Endothelial cell of umbilical vein (primary cell): Measurements from ENCODE around the gene OPA3. TPM values are rescaled to one million over a fixed set of nuclear protein-coding genes. Genes with fewer than 3 reads are reported as not detected.

Source experiments
- BruUV-seq: library from RNA; stranded (reverse); fragments of 400-500 nt; replicated peaks from 2 replicates; lab custom pipeline; 2021; lab: Mats Ljungman, UMichigan
- CTCF ChIA-PET: fragments of 300-600, 350-600 bp; sonication (Branson Sonifier 250); formaldehyde crosslinking; loops from one replicate; lab custom pipeline; 2021; ENCODE audit warnings: antibody characterized with exemption, inconsistent platforms; lab: Charles Lee
- POLR2A ChIA-PET: fragments of 300-600, 350-600 bp; sonication (Branson Sonifier 250); formaldehyde crosslinking; loops from one replicate; lab custom pipeline; 2021; ENCODE audit warnings: antibody characterized with exemption, inconsistent platforms; lab: Charles Lee
- DNase-seq: peaks from one replicate; pipeline ENCODE4 v3.0.0-alpha.2; 2011; ENCODE audit warnings: low read depth, low spot score
- FAIRE-seq: peaks from 2 replicates; lab custom pipeline; 2011; peaks lifted over from hg19 to GRCh38; lab: Jason Lieb, UNC
- H2AFZ ChIP-seq: 2 replicates; pipeline ENCODE4 v1.6.0; 2012; ENCODE audit warnings: low read depth, low read length, control low read depth, inconsistent platforms
- H3K27ac ChIP-seq: 2 replicates; pipeline ENCODE4 v1.5.1; 2011; ENCODE audit warnings: low read depth, mild to moderate bottlenecking, control low read depth, low read length, moderate library complexity; ENCODE audit not compliant: insufficient read depth
- H3K27me3 ChIP-seq, 2 experiments: 2 replicates each; pipeline versions ENCODE4 v1.6.0 to v1.6.1; 2011; ENCODE audit warnings: low read length in 2 of 2, mixed read lengths in 1 of 2; ENCODE audit not compliant: control insufficient read depth in 2 of 2, insufficient read depth in 2 of 2
- H3K36me3 ChIP-seq, 2 experiments: 2 replicates in 1 of 2; 3 replicates in 1 of 2; pipeline ENCODE4 v1.5.1; 2011; ENCODE audit warnings: low read length in 2 of 2, mild to moderate bottlenecking in 1 of 2, moderate library complexity in 1 of 2; ENCODE audit not compliant: control insufficient read depth in 2 of 2, insufficient read depth in 2 of 2; ENCODE audit errors: extremely low read depth in 1 of 2
- H3K4me1 ChIP-seq: 3 replicates; pipeline ENCODE4 v1.5.1; 2011; ENCODE audit warnings: mild to moderate bottlenecking, low read length; ENCODE audit not compliant: control insufficient read depth, insufficient read depth; ENCODE audit errors: extremely low read depth
- H3K4me2 ChIP-seq: 2 replicates; pipeline ENCODE4 v1.6.1; 2011; ENCODE audit warnings: low read length, control low read depth, mixed read lengths; ENCODE audit not compliant: insufficient read depth
- H3K4me3 ChIP-seq, 3 experiments: fragments of 200-600 bp in 1 of 3; sonication (generic), shearing (Covaris generic) in 1 of 3; replicated peaks in 1 of 3; 2 replicates each; pipeline ENCODE4 v1.5.1; 2011 to 2016; ENCODE audit warnings: control low read depth in 3 of 3, low read length in 3 of 3, mild to moderate bottlenecking in 2 of 3, inconsistent platforms in 1 of 3, low read depth in 1 of 3, moderate library complexity in 1 of 3; ENCODE audit not compliant: insufficient read depth in 1 of 3
- H3K79me2 ChIP-seq: 2 replicates; pipeline ENCODE4 v1.6.0; 2012; ENCODE audit warnings: low read length, inconsistent platforms; ENCODE audit not compliant: control insufficient read depth, insufficient read depth
- H3K9ac ChIP-seq: replicated peaks from 2 replicates; pipeline ENCODE3; 2011; ENCODE audit warnings: low read length, control low read depth; ENCODE audit not compliant: insufficient read depth; ENCODE audit errors: extremely low read depth
- H3K9me1 ChIP-seq: replicated peaks from 3 replicates; pipeline ENCODE4 v1.6.0; 2011; ENCODE audit warnings: mild to moderate bottlenecking, low read length; ENCODE audit not compliant: control insufficient read depth, insufficient read depth; ENCODE audit errors: extremely low read depth
- H3K9me3 ChIP-seq: replicated peaks from 2 replicates; pipeline ENCODE4 v1.5.1; 2012; ENCODE audit warnings: low read length, inconsistent platforms; ENCODE audit not compliant: control insufficient read depth, insufficient read depth
- H4K20me1 ChIP-seq: replicated peaks from 2 replicates; pipeline ENCODE3; 2011; ENCODE audit warnings: mild to moderate bottlenecking, low read length; ENCODE audit not compliant: control insufficient read depth, insufficient read depth; ENCODE audit errors: extremely low read depth
- CTCF ChIP-seq, 2 donors: IDR thresholded peaks; 1 replicate in 1 of 2; 2 replicates in 1 of 2; pipeline ENCODE4 v1.5.1; 2011; ENCODE audit warnings: low read length in 2 of 2, mild to moderate bottlenecking in 2 of 2, moderate library complexity in 2 of 2, control low read depth in 1 of 2, inconsistent platforms in 1 of 2, low read depth in 1 of 2; ENCODE audit not compliant: insufficient read depth in 1 of 2; ENCODE audit errors: extremely low read depth in 1 of 2
- EZH2 ChIP-seq: IDR thresholded peaks from 2 replicates; pipeline ENCODE4 v1.6.1; 2012; ENCODE audit warnings: borderline replicate concordance, low read depth, mild to moderate bottlenecking, moderate library complexity, low read length, inconsistent platforms; ENCODE audit not compliant: severe bottlenecking
- FOS ChIP-seq: IDR thresholded peaks from 2 replicates; pipeline ENCODE4 v1.6.1; 2011; ENCODE audit warnings: mild to moderate bottlenecking, low read length, moderate library complexity, borderline replicate concordance; ENCODE audit not compliant: insufficient read depth
- GATA2 ChIP-seq: IDR thresholded peaks from 2 replicates; pipeline ENCODE4 v1.7.0; 2011; ENCODE audit warnings: low read depth, mild to moderate bottlenecking, moderate library complexity, mixed read lengths, low read length; ENCODE audit not compliant: insufficient read length, insufficient read depth
- JUN ChIP-seq: IDR thresholded peaks from 2 replicates; pipeline ENCODE4 v1.6.1; 2011; ENCODE audit warnings: borderline replicate concordance, low read depth; ENCODE audit not compliant: insufficient read length, insufficient read depth
- MAX ChIP-seq: IDR thresholded peaks from 2 replicates; pipeline ENCODE4 v1.6.1; 2011; ENCODE audit not compliant: insufficient read depth, insufficient read length
- MYC ChIP-seq: IDR thresholded peaks from one replicate; pipeline ENCODE4 v1.6.1; 2011; ENCODE audit warnings: mild to moderate bottlenecking, low read depth, low read length
- POLR2A ChIP-seq: IDR thresholded peaks from 2 replicates; pipeline ENCODE4 v1.6.1; 2012; ENCODE audit warnings: low read depth, mild to moderate bottlenecking, control low read depth, low read length
- POLR2AphosphoS5 ChIP-seq: IDR thresholded peaks from 2 replicates; pipeline ENCODE4 v1.6.1; 2012; ENCODE audit warnings: low read depth, mild to moderate bottlenecking, control low read depth, low read length, moderate library complexity; ENCODE audit not compliant: insufficient read depth
- dilution Hi-C: fragments of 300-500 bp; cut with MboI; formaldehyde crosslinking; loops from one replicate; pipeline ENCODE4 v1.15.0; 2019; ENCODE audit warnings: low sequenced_read_pairs; ENCODE audit not compliant: extremely low pct_ligation_motif_present
- intact Hi-C: fragments of 100-400 bp; cut with micrococcal nuclease; formaldehyde crosslinking; loops from one replicate; pipeline ENCODE4 v1.10.0; 2022
- polyA plus RNA-seq, 4 experiments: library from polyadenylated mRNA; depleted of rRNA in 3 of 4; stranded (reverse) in 3 of 4; unstranded in 1 of 4; fragments of >200 nt; gene quantifications; 2 replicates each; pipeline versions ENCODE4 v1.2.1 to v1.2.3, GENCODE V29; 2011 to 2012; ENCODE audit warnings: missing spikeins in 1 of 4
- total RNA-seq: library from RNA; stranded (reverse); gene quantifications from 2 replicates; pipeline ENCODE4 v1.2.3, GENCODE V29; 2021

Gene OPA3
- total and polyA plus RNA-seq, 2 donors (not counting 3 experiments of a cell fraction or from before 2014, with no cell fraction given): 15.4 to 16.0 TPM

GRCh38 chr19:45484273-45484945 is 100.2 kb downstream of the OPA3 start:
- CTCF ChIA-PET: interaction anchor here (0.6 to 3.1 kb wide), 22 partner anchors 11 to 208 kb away, joined by 3 to 132 read pairs (median 7); partner anchors contain the start of genes ERCC1, FOSB, OPA3 and PPP1R13L
- no peak overlapping the region for H2AFZ ChIP-seq
- BruUV-seq: no TSS peak

More at GRCh38 chr19:45484273-45484945, 100.2 kb downstream of the OPA3 start:
- Histone ChIP-seq H3K27me3 (no peaks in the 10 kb centered on the region), H3K9me3 (no peaks in the 10 kb centered on the region), H3K4me2 (no peak overlapping the region), H3K36me3 (no peaks in the 10 kb centered on the region), H4K20me1 (no peaks in the 10 kb centered on the region), H3K27ac (no peak overlapping the region), H3K79me2 (no peaks in the 10 kb centered on the region), H3K9ac (no peak overlapping the region), H3K4me1 (no peaks in the 10 kb centered on the region), H3K4me3 (no peak overlapping the region), H3K9me1 (no peaks in the 10 kb centered on the region)
- TF ChIP-seq JUN (no peak), EZH2 (no peak), GATA2 (no peak), MAX (no peak), FOS (no peak), MYC (no peak), POLR2AphosphoS5 (no peak), POLR2A (no peak), CTCF (IDR thresholded peaks at IDR 0.05; ENCODE audit: extremely low read depth in 1 of 2, insufficient read depth in 1 of 2, low read depth in 1 of 2, low read length in 2 of 2) (no peak)
- intact Hi-C loops: loop anchor here (2.0 kb wide), 1 partner anchor 22 kb away; the partner anchor contains the start of gene VASP
- DNase-seq: no peak
- FAIRE-seq: no peak
- POLR2A ChIA-PET: no interaction called here
- dilution Hi-C loops: no loop called here
